T47D (cell line): Measurements from ENCODE around the gene FSTL4.

Experiments
- DNase-seq, 2 experiments: peaks; one replicate each; pipeline versions ENCODE4 v3.0.0 to v3.0.0-alpha.2; 2011 to 2012; ENCODE audit warnings: low read depth in 1 of 2, low spot score in 1 of 2
- JUND ChIP-seq: IDR thresholded peaks from 2 replicates; pipeline ENCODE4 v1.6.1; 2012; ENCODE audit warnings: low read depth
- in situ Hi-C: cut with HindIII; loops from 2 replicates; pipeline ENCODE4 v1.10.0; 2016; ENCODE audit warnings: low sequenced_read_pairs, low pct_unique_long_range_greater_than_20kb

The FSTL4 gene

GRCh38 chr5:133531594-133531993 is 80.7 kb downstream of the FSTL4 start:
- DNase-seq: no peak
- in situ Hi-C loops: no loop called here
- no peak for TF ChIP-seq JUND

DNA sequence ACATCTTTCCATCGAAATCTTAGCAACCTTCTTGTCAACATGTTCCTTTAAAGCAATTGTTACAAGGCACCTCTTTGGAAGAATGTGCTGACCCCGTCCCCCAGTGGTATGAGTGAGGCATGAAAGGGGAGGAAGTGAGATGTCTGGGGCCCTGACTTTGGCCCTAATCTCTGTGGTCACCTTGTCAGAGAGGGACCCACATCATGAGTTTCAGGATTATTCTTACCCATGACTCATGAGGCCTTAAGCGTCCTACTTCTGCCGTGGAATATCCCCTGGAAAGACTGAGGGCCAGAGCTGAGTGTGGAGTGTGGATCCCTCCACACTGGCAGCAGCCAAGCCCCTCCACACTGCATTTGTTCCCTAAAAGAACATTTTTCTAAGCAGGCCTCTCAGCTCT is 81.2 kb downstream of the FSTL4 start:
- no peak for DNase-seq
- in situ Hi-C loops: no loop called here
- TF ChIP-seq JUND: no peak

DNA sequence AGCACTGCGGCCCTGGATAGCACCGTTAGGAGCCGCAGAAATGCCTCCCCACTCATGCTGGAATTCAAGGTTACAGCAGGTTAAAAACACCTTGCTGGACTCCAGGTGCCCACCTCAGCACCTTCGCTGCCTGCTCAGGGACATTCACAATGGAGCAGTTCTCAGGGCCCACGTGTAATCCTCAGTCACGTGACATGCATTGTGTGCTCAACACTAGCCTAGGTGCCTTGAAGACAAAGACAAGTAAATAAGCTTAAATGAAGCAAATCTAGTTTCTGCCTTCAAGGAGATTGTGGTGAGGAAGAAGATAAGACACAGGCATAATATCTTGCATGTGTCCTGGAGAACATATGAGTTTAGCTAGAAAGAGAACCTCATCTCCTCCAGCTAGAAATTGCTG is 82.1 kb downstream of the FSTL4 start:
- in situ Hi-C loops: no loop called here
- TF ChIP-seq JUND: no peak
- DNase-seq: no peak

- TF ChIP-seq JUND: no peak
- in situ Hi-C loops: no loop called here
- DNase-seq: no peak
These were observed 83.5 kb downstream of the FSTL4 start for GRCh38 chr5:133528841-133529240.

- no peak for DNase-seq
- no peak for TF ChIP-seq JUND
- in situ Hi-C loops: no loop called here
These were observed 85.0 kb downstream of the FSTL4 start for GRCh38 chr5:133527311-133527710.

DNA sequence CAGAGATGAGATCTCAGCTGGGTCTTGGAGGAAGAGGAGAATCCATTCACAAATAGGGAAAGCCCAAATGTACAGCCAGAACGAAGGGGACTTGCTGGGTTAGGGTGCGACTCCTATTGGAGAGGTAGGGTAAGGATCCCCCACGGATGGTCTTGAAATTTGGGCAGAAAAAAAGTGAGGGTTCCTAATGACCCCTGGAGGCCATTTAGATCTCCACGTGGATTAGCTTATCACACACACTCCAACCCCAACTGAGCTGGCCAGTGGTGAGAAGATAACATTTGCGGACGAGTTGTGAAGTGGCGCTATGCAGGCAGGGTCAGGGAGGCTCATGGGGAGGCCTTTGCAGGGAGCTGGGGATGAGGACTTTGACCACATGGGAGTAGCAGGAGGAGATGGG is 86.0 kb downstream of the FSTL4 start:
- no peak for TF ChIP-seq JUND
- in situ Hi-C loops: no loop called here
- DNase-seq: no peak

GRCh38 chr5:133525126-133525525 is 87.2 kb downstream of the FSTL4 start:
- DNase-seq: no peak
- TF ChIP-seq JUND: no peak
- in situ Hi-C loops: no loop called here

DNA sequence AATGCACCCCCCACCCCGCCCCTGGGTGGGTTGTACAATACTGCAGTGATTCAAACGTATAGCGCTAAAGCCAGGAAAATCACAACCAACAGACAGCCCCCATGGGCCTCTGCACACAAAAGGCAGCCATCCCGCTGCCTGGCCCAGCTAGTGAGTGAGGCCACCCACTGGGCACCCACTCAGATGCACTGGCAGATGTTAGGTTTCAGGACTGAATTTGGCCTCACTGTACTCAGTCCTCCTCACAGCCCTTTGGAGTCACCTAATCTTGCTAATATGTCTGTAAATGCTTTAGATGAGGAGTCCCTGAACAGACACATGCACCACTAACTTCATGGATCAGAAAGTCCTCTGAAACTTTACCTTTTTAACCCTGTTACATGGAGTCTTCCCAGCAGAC is 87.7 kb downstream of the FSTL4 start:
- in situ Hi-C loops: no loop called here
- no peak for TF ChIP-seq JUND
- no peak for DNase-seq

GRCh38 chr5:133523961-133524586 is 88.3 kb downstream of the FSTL4 start:
- no peak for TF ChIP-seq JUND
- no peak for DNase-seq
- in situ Hi-C loops: no loop called here

GRCh38 chr5:133523013-133523658 is 89.2 kb downstream of the FSTL4 start:
- in situ Hi-C loops: no loop called here
- TF ChIP-seq JUND: no peak
- no peak for DNase-seq

DNA sequence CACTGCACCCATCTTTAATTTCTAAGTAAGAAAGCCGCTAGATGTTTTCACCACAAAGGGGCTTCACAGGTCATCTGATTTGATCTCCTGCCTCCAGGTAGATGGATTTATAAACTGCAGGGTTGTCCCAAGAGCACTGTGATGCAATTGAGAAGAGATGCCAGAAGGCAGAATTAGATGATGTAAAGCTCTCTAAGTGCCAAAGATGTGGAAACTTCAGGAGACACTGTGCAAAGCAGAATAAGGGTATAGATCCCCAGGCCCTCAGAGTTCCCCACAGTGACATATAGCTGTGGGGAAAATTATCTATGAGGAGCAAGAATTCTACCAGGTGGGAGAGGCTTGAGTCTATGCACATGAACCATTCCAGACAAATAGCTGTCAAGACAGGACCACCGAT is 90.5 kb downstream of the FSTL4 start:
- in situ Hi-C loops: no loop called here

DNA sequence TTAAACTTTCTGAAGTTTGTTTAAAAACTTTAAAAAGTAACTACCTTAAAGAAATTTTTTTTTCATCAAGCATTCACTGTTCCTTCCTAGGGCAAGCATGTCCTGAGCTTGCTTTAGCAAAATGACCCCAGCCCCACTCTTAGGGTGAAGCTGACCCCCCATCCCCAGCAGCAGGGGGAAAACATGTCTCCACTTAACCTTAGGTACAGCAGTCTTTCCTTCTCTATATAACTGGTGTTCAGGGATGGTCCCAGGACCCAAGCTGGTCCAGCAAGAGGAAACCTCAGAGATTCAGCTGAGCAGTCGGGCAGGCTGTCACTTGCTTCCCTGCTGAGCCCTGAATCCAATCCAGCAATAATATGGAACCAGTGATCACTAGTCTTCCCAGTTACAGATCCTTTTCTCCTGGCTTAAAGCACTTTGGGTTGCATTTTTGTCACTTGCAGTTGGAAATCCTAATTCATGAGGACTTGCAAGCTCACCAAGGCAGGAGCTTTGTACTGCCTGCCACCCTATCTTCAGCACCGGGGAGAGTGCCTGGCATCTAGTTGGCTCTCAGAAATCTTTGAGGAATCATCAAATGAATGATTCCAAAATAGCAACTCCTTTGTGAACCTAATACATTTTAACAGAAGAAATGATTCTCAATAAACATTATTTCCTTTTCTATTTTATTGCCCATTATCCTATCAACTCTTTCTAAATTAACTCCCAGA is 91.2 kb downstream of the FSTL4 start:
- no peak for TF ChIP-seq JUND
- peak in 1 of 2 experiments; percentile 15 for DNase-seq
- in situ Hi-C loops: no loop called here

More for the DNA sequence above, 90.5 kb downstream of the FSTL4 start:
- no peak for TF ChIP-seq JUND
- DNase-seq: no peak

- in situ Hi-C loops: no loop called here
- TF ChIP-seq JUND: no peak
- no peak for DNase-seq
These were observed 92.3 kb downstream of the FSTL4 start for GRCh38 chr5:133520062-133520461.

DNA sequence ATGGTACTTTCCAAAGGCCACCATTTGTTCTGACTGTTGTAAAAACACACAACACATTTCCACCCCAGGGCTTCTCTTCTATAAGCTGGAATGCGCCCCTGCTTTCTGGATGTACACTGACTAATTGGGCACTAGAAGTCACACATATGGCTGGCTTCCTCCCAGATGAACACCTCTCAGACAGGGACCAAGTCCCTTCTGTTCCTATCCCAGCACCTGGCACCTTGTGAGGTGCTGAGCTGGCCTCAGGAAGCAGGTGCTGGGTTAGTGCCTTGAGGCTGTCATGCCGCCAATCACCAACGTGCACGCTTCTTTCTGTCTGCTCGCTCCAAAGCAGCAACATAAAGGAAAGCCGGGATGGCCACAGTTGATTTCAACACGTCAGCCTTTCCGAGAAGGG is 93.2 kb downstream of the FSTL4 start:
- no peak for TF ChIP-seq JUND
- DNase-seq: no peak
- in situ Hi-C loops: no loop called here
